OCI-LY3 (cell line): ENCODE results near the gene COMMD2.

ENCODE experiments used
- EZH2phosphoT487 ChIP-seq: fragments of 200-600 bp; shearing (Covaris generic); IDR thresholded peaks from 2 replicates; pipeline ENCODE4 v1.6.1; 2018; ENCODE audit warnings: antibody characterized with exemption, mixed run types, low read depth
- TF ChIP-seq, protein P1 (sequence below): fragments of 200-600, 300-600 bp; sonication (generic); IDR thresholded peaks from 2 replicates; pipeline ENCODE4 v1.5.1; 2014; ENCODE audit warnings: antibody characterized with exemption, low read length, low read depth

GRCh38 chr3:149732234-149732633 is 20.1 kb downstream of the COMMD2 start:
- TF ChIP-seq, protein P1, sequence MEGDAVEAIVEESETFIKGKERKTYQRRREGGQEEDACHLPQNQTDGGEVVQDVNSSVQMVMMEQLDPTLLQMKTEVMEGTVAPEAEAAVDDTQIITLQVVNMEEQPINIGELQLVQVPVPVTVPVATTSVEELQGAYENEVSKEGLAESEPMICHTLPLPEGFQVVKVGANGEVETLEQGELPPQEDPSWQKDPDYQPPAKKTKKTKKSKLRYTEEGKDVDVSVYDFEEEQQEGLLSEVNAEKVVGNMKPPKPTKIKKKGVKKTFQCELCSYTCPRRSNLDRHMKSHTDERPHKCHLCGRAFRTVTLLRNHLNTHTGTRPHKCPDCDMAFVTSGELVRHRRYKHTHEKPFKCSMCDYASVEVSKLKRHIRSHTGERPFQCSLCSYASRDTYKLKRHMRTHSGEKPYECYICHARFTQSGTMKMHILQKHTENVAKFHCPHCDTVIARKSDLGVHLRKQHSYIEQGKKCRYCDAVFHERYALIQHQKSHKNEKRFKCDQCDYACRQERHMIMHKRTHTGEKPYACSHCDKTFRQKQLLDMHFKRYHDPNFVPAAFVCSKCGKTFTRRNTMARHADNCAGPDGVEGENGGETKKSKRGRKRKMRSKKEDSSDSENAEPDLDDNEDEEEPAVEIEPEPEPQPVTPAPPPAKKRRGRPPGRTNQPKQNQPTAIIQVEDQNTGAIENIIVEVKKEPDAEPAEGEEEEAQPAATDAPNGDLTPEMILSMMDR = no peak
- TF ChIP-seq EZH2phosphoT487 = no peak
